Panc1 (cell line): ENCODE data around the gene AMFR. TPM values are rescaled to one million over a fixed set of nuclear protein-coding genes. Genes with fewer than 3 reads are reported as not detected.

Experiments
- ATAC-seq: fragments of 200-7000 bp; cut with Tn5 transposase; 2 replicates; pipeline ENCODE4 v1.9.1; 2020; ENCODE audit warnings: mild to moderate bottlenecking, moderate library complexity
- BruUV-seq: library from RNA; stranded (reverse); fragments of 400-500 nt; replicated peaks from 2 replicates; lab custom pipeline; 2021; lab: Mats Ljungman, UMichigan
- CTCF ChIA-PET: fragments of 300-600 bp; sonication (Branson Sonifier 250); formaldehyde crosslinking; loops from one replicate; lab custom pipeline; 2022; ENCODE audit warnings: antibody characterized with exemption; lab: Charles Lee
- POLR2A ChIA-PET: fragments of 300-600 bp; sonication (Branson Sonifier 250); formaldehyde crosslinking; loops from one replicate; lab custom pipeline; 2022; ENCODE audit warnings: antibody characterized with exemption; lab: Charles Lee
- DNase-seq: peaks from one replicate; pipeline ENCODE4 v3.0.0-alpha.2; 2010; ENCODE audit warnings: low read depth, low spot score
- H3K27ac ChIP-seq: 2 replicates; pipeline ENCODE4 v1.5.1; 2011; ENCODE audit warnings: mild to moderate bottlenecking, low read length, inconsistent platforms
- H3K27me3 ChIP-seq: fragments of 200-500 bp; sonication (Bioruptor generic); 2 replicates; pipeline ENCODE4 v1.6.0; 2014; ENCODE audit warnings: low read length, inconsistent platforms; ENCODE audit not compliant: control insufficient read depth, insufficient read depth
- H3K36me3 ChIP-seq: fragments of 200-500 bp; sonication (Bioruptor generic); 2 replicates; pipeline ENCODE4 v1.5.1; 2014; ENCODE audit warnings: inconsistent platforms, mild to moderate bottlenecking, low read length, moderate library complexity; ENCODE audit not compliant: control insufficient read depth, insufficient read depth
- H3K4me1 ChIP-seq: 2 replicates; pipeline ENCODE4 v1.5.1; 2011; ENCODE audit warnings: inconsistent platforms, mild to moderate bottlenecking, low read length, moderate library complexity; ENCODE audit not compliant: control insufficient read depth, insufficient read depth
- H3K4me3 ChIP-seq, 2 experiments: 2 replicates each; pipeline ENCODE4 v1.5.1; 2011 to 2012; ENCODE audit warnings: low read depth in 2 of 2, low read length in 2 of 2, mild to moderate bottlenecking in 2 of 2, inconsistent platforms in 1 of 2, moderate library complexity in 1 of 2
- H3K9me3 ChIP-seq: fragments of 200-500 bp; sonication (Bioruptor generic); 2 replicates; pipeline ENCODE4 v1.5.1; 2014; ENCODE audit warnings: low read depth, mild to moderate bottlenecking, inconsistent platforms, low read length, moderate library complexity; ENCODE audit not compliant: control insufficient read depth, insufficient read depth
- CTCF ChIP-seq: fragments of 450-650 bp; IDR thresholded peaks from 2 replicates; pipeline ENCODE4 v1.5.1; 2017; ENCODE audit warnings: mild to moderate bottlenecking
- POLR2AphosphoS5 ChIP-seq: IDR thresholded peaks from 2 replicates; pipeline ENCODE4 v1.6.1; 2012; ENCODE audit warnings: mild to moderate bottlenecking, low read depth, low read length, moderate library complexity
- REST ChIP-seq, 2 experiments: IDR thresholded peaks; 2 replicates each; pipeline ENCODE4 v1.6.1; 2011 to 2012; ENCODE audit warnings: low read depth in 2 of 2, control low read depth in 1 of 2, low read length in 1 of 2, mild to moderate bottlenecking in 1 of 2, moderate library complexity in 1 of 2; ENCODE audit not compliant: insufficient read depth in 1 of 2
- SIN3A ChIP-seq: IDR thresholded peaks from 2 replicates; pipeline ENCODE4 v1.6.1; 2012; ENCODE audit warnings: low read depth, mild to moderate bottlenecking, low read length, moderate library complexity, borderline replicate concordance; ENCODE audit not compliant: insufficient read depth
- TCF7L2 ChIP-seq: IDR thresholded peaks from 2 replicates; pipeline ENCODE4 v1.6.1; 2011; ENCODE audit warnings: mild to moderate bottlenecking, low read depth, low read length, inconsistent platforms
- in situ Hi-C: cut with HindIII; loops from 2 replicates; pipeline ENCODE4 v1.10.0; 2016; ENCODE audit warnings: low sequenced_read_pairs, low pct_unique_long_range_greater_than_20kb
- intact Hi-C: fragments of 100-400 bp; cut with micrococcal nuclease; formaldehyde crosslinking; loops from one replicate; pipeline ENCODE4 v1.10.0; 2022; ENCODE audit not compliant: unreplicated experiment
- total RNA-seq: library from RNA; stranded (reverse); gene quantifications from one replicate; pipeline ENCODE4 v1.2.1, GENCODE V29; 2021; ENCODE audit not compliant: unreplicated experiment

The AMFR gene
- total RNA-seq, 1 experiment from 2014 or later = 89.6 TPM

GRCh38 chr16:56312556-56312955 lies 112.8 kb downstream of the AMFR start:
- CTCF ChIA-PET = no interaction called here
- no peak for ATAC-seq
- Histone ChIP-seq H3K4me3 (no peak overlapping the region), H3K9me3 (no peaks in the 10 kb centered on the region), H3K36me3 (no peaks in the 10 kb centered on the region), H3K27ac (no peak overlapping the region), H3K27me3 (no peaks in the 10 kb centered on the region), H3K4me1 (no peaks in the 10 kb centered on the region)
- intact Hi-C loops = loop anchor here (10.0 kb wide), 1 partner anchor 368 kb away; no protein-coding TSS in a partner anchor
- DNase-seq = no peak
- no TSS peak for BruUV-seq
- TF ChIP-seq TCF7L2 (no peak), REST (IDR thresholded peaks at IDR 0.05; ENCODE audit: insufficient read depth in 1 of 2, low read depth in 2 of 2, low read length in 1 of 2) (no peak), CTCF (no peak), SIN3A (no peak), POLR2AphosphoS5 (no peak)
- POLR2A ChIA-PET = no interaction called here
- in situ Hi-C loops = no loop called here

GRCh38 chr16:56312028-56312300 lies 113.4 kb downstream of the AMFR start:
- H3K27me3 ChIP-seq = no peaks in the 10 kb centered on the region
- TF ChIP-seq POLR2AphosphoS5 = no peak
- TF ChIP-seq SIN3A = no peak
- TF ChIP-seq CTCF = no peak
- no peak for TF ChIP-seq REST (IDR thresholded peaks at IDR 0.05; ENCODE audit: insufficient read depth in 1 of 2, low read depth in 2 of 2, low read length in 1 of 2)
- no peak for TF ChIP-seq TCF7L2
- H3K36me3 ChIP-seq = no peaks in the 10 kb centered on the region
- ATAC-seq = no peak
- in situ Hi-C loops (no loop called here), intact Hi-C loops (loop anchor here (10.0 kb wide), 1 partner anchor 367 kb away; no protein-coding TSS in a partner anchor)
- H3K4me1 ChIP-seq = no peaks in the 10 kb centered on the region
- DNase-seq = no peak
- POLR2A ChIA-PET = no interaction called here
- no peak overlapping the region for H3K27ac ChIP-seq
- no peak overlapping the region for H3K4me3 ChIP-seq
- H3K9me3 ChIP-seq = no peaks in the 10 kb centered on the region
- no TSS peak for BruUV-seq
- CTCF ChIA-PET = no interaction called here

Other genes starting within 250 kb of the AMFR start
- 33.4 TPM for gene GNAO1, start 234.1 kb downstream of the AMFR start, total RNA-seq
- gene NUDT21, start 25.8 kb upstream of the AMFR start, total RNA-seq = 97.6 TPM
- gene OGFOD1, start 26.0 kb upstream of the AMFR start, total RNA-seq = 35.8 TPM
- 24.0 TPM for gene BBS2, start 94.5 kb upstream of the AMFR start, total RNA-seq
- gene MT4, start 139.5 kb upstream of the AMFR start, total RNA-seq = not detected
- gene MT3, start 164.0 kb upstream of the AMFR start, total RNA-seq = not detected
- gene MT2A, start 183.0 kb upstream of the AMFR start, total RNA-seq = 673 TPM
- 170 TPM for gene MT1E, start 200.2 kb upstream of the AMFR start, total RNA-seq
- 1.8 TPM for gene MT1M, start 207.1 kb upstream of the AMFR start, total RNA-seq
- gene MT1A, start 213.1 kb upstream of the AMFR start, total RNA-seq = 52.1 TPM
- gene MT1B, start 226.3 kb upstream of the AMFR start, total RNA-seq = not detected
- gene MT1F, start 232.4 kb upstream of the AMFR start, total RNA-seq = 2.1 TPM
- 2.2 TPM for gene MT1G, start 242.5 kb upstream of the AMFR start, total RNA-seq
- not detected for gene MT1H, start 244.3 kb upstream of the AMFR start, total RNA-seq